ENCODE measurements around the gene NBAS. TPM values are rescaled to one million over a fixed set of nuclear protein-coding genes. Genes with fewer than 3 reads are reported as not detected.

NBAS gene
- total and polyA plus RNA-seq, 8 donors = 26.6 to 36.7 (median 31.1) TPM

DNA sequence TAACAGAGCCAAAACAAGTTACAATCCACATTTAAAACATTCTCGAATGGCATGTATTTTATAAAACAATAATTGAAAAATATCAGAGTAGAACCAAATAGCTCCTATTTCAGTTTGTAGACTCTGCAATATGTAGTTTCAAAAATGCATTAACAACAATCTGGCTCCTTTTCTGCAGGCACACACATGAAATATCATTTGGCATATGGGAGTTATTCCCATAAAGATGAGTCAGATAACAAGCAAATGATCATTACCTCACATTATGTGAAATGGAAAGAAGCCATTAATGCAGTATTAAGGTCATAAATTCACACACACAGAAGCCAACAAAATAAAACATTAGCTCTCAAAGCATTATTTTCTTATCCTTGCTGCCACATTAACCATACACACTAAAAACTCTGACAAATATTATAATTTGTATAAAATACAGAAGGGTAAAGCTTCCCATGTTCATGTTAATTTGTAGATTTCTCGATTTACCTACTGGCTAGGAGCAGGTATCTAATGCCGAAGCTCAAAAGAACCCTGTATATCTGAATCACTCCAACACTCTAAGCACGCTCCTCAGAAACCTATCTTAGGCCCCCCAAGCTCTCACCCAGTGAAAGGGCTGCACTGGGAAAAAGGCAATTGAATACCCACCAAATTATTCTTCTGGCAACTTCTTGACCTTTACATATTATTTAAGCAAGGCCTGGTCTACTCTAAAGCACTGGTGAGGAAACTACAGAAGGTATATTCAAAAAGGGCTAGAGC lies 13.8 kb downstream of the NBAS start:
- WGBS, 2 donors = 96% methylated on average over 4 of the region's 4 CpGs
- ATAC-seq (no peak), FAIRE-seq (no peak), DNase-seq (no peak)
- Histone ChIP-seq H3K27ac (no peak overlapping the region), H3K27me3 (no peaks in the 10 kb centered on the region), H3K9me3 (no peaks in the 10 kb centered on the region), H3K36me3 (peaks cover 0 to 14% (median 0%) of the 10 kb centered on the region in 3 donors), H3K4me1 (peaks cover 0 to 3% (median 0%) of the 10 kb centered on the region in 3 donors), H3K4me3 (no peak overlapping the region)
- TF ChIP-seq, protein P1, sequence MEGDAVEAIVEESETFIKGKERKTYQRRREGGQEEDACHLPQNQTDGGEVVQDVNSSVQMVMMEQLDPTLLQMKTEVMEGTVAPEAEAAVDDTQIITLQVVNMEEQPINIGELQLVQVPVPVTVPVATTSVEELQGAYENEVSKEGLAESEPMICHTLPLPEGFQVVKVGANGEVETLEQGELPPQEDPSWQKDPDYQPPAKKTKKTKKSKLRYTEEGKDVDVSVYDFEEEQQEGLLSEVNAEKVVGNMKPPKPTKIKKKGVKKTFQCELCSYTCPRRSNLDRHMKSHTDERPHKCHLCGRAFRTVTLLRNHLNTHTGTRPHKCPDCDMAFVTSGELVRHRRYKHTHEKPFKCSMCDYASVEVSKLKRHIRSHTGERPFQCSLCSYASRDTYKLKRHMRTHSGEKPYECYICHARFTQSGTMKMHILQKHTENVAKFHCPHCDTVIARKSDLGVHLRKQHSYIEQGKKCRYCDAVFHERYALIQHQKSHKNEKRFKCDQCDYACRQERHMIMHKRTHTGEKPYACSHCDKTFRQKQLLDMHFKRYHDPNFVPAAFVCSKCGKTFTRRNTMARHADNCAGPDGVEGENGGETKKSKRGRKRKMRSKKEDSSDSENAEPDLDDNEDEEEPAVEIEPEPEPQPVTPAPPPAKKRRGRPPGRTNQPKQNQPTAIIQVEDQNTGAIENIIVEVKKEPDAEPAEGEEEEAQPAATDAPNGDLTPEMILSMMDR (IDR thresholded peaks at IDR 0.05) = no peak
- intact Hi-C loops (cut with DNase I) = no loop called here

DNA sequence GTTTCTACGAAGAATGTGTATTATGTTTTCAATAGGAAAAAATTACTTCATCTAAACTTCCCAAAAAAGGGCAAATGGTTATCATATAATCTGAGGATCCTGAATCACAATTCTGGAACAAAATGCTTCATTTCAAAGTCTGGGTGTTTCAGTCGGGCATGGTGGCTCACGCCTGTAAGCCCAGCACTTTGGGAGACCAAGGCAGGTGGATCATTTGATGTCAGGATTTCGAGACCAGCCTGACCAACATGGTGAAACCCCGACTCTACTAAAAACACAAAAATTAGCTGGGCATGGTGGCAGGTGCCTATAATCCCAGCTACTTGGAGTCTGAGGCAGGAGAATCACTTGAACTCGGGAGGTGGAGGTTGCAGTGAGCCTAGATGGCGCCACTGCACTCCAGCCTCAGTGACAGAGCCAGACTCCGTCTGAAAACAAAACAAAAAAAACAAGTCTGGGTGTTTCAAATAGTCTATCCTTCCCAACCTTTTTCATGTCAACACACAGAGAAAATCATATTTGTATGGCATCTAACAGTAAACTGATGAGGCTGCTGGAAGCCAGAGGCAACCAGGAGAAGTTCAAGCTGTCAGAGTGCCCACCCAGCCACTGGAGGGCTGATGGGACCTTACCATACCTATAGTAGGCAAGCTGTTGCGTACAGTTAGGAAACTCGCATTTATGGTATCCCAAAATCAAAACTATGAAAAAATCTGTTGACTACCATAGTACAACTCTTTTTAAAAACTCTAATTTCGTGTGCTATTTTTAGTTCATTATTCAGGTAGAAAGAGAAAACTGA lies 14.6 kb downstream of the NBAS start:
- Histone ChIP-seq H3K27ac (no peak overlapping the region), H3K36me3 (peaks cover 0 to 14% (median 0%) of the 10 kb centered on the region in 3 donors), H3K9me3 (no peaks in the 10 kb centered on the region), H3K4me1 (peaks cover 0 to 3% (median 0%) of the 10 kb centered on the region in 3 donors), H3K4me3 (no peak overlapping the region), H3K27me3 (no peaks in the 10 kb centered on the region)
- ATAC-seq (no peak), DNase-seq (no peak), FAIRE-seq (no peak)
- intact Hi-C loops (cut with DNase I) = no loop called here
- 93 to 96% methylated on average over 11 of the region's 11 CpGs for WGBS, 2 donors
- TF ChIP-seq, protein P1 (IDR thresholded peaks at IDR 0.05) = no peak

DNA sequence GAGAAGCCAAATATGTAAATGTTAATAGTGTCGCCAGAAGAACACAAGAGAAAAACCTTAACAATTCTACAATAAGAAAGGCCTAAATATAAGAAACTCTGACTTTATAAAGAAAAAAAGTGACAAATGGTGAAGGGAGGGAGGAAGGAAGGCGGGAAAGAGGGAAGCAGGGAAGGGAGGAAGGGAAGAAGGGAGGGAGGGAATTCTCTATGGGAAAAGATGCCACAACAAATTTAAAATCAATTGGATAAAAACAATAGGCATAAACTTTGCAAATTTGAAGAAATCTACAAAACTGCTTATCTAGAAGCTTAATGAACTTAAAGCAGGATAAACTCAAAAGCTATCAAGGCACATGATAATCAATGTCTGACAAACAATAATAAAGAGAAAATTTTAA lies 16.9 kb downstream of the NBAS start:
- peaks cover 0 to 3% (median 0%) of the 10 kb centered on the region in 3 donors for H3K4me1 ChIP-seq
- ATAC-seq (no peak), FAIRE-seq (no peak), DNase-seq (no peak)
- intact Hi-C loops (cut with DNase I) = no loop called here
- H3K9me3 ChIP-seq = no peaks in the 10 kb centered on the region
- H3K27me3 ChIP-seq = no peaks in the 10 kb centered on the region
- no peak overlapping the region for H3K27ac ChIP-seq
- TF ChIP-seq, protein P1 (IDR thresholded peaks at IDR 0.05) = no peak
- 95 to 97% methylated on average over 2 of the region's 2 CpGs for WGBS, 2 donors
- H3K36me3 ChIP-seq = peaks cover 0 to 9% (median 0%) of the 10 kb centered on the region in 3 donors
- no peak overlapping the region for H3K4me3 ChIP-seq

DNA sequence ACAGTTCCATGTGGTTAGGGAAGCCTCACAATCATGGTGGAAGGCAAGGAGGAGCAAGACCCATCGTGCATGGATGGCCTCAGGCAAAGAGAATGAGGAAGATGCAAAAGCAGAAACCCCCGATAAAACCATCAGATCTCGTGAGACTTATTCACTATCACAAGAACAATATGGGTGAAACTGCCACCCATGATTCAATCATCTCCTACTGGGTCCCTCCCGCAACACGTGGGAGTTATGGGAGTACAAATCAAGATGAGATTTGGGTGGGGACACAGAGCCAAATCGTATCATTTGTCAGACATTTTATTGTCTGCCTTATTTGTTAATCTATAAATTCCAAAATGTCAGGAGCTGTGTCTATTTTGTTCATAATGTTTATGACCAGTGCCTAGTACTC lies 17.6 kb downstream of the NBAS start:
- ATAC-seq (no peak), DNase-seq (no peak), FAIRE-seq (no peak)
- peaks cover 0 to 2% (median 0%) of the 10 kb centered on the region in 3 donors for H3K36me3 ChIP-seq
- TF ChIP-seq, protein P1 (IDR thresholded peaks at IDR 0.05) = no peak
- no peak overlapping the region for H3K27ac ChIP-seq
- H3K4me1 ChIP-seq = peaks cover 0 to 3% (median 0%) of the 10 kb centered on the region in 3 donors
- no peaks in the 10 kb centered on the region for H3K27me3 ChIP-seq
- WGBS, 2 donors = 95 to 96% methylated on average over 6 of the region's 6 CpGs
- intact Hi-C loops (cut with DNase I) = no loop called here
- no peak overlapping the region for H3K4me3 ChIP-seq
- no peaks in the 10 kb centered on the region for H3K9me3 ChIP-seq
